H1 (cell line): ENCODE data around the gene HLA-DMB. TPM values are rescaled to one million over a fixed set of nuclear protein-coding genes. Genes with fewer than 3 reads are reported as not detected.

Source experiments
- CTCF ChIA-PET: fragments of 300-600 bp; sonication (Branson Sonifier 250); formaldehyde crosslinking; loops from one replicate; lab custom pipeline; 2021; ENCODE audit not compliant: partially characterized antibody; lab: Charles Lee
- POLR2A ChIA-PET: fragments of 300-600 bp; sonication (Branson Sonifier 250); formaldehyde crosslinking; loops from one replicate; lab custom pipeline; 2021; ENCODE audit warnings: inconsistent platforms; ENCODE audit not compliant: partially characterized antibody; lab: Charles Lee
- DNase-seq, 2 experiments: peaks; one replicate each; pipeline versions ENCODE4 v3.0.0 to v3.0.0-alpha.2; 2010 to 2022; ENCODE audit warnings: low spot score in 2 of 2, low read depth in 1 of 2, mixed read lengths in 1 of 2
- FAIRE-seq: peaks from 2 replicates; lab custom pipeline; 2011; peaks lifted over from hg19 to GRCh38; lab: Jason Lieb, UNC
- H2AFZ ChIP-seq: 2 replicates; pipeline ENCODE4 v1.8.1; 2012; ENCODE audit warnings: low read length, inconsistent platforms
- H2AK5ac ChIP-seq: 2 replicates; pipeline ENCODE4 v1.6.1; 2013; ENCODE audit warnings: low read depth, low read length
- H2BK120ac ChIP-seq: replicated peaks from 2 replicates; pipeline ENCODE3; 2013; ENCODE audit warnings: low read depth, low read length, inconsistent platforms
- H2BK12ac ChIP-seq: 2 replicates; pipeline ENCODE4 v1.6.1; 2013; ENCODE audit warnings: low read depth, low read length
- H2BK15ac ChIP-seq: 2 replicates; pipeline ENCODE4 v1.6.1; 2013; ENCODE audit warnings: low read length
- H2BK20ac ChIP-seq: 2 replicates; pipeline ENCODE4 v1.6.1; 2013; ENCODE audit warnings: low read length
- H2BK5ac ChIP-seq: 2 replicates; pipeline ENCODE4 v1.6.1; 2013; ENCODE audit warnings: low read depth, low read length
- H3K14ac ChIP-seq: 2 replicates; pipeline ENCODE4 v1.6.1; 2013; ENCODE audit warnings: inconsistent platforms; ENCODE audit not compliant: insufficient read length
- H3K18ac ChIP-seq: 2 replicates; pipeline ENCODE4 v1.6.1; 2013; ENCODE audit warnings: low read length; ENCODE audit errors: extremely low read depth
- H3K23ac ChIP-seq: 2 replicates; pipeline ENCODE4 v1.6.1; 2013; ENCODE audit warnings: inconsistent platforms; ENCODE audit not compliant: insufficient read length
- H3K23me2 ChIP-seq: 2 replicates; pipeline ENCODE4 v1.6.1; 2013; ENCODE audit warnings: low read depth, low read length
- H3K27ac ChIP-seq: 2 replicates; pipeline ENCODE4 v1.6.1; 2011; ENCODE audit warnings: low read depth, low read length, inconsistent platforms
- H3K27me3 ChIP-seq, 4 experiments: replicated peaks in 1 of 4; 1 replicate in 1 of 4; 2 replicates in 3 of 4; pipeline versions ENCODE4 v1.6.1 to v1.8.1; 2011 to 2013; ENCODE audit warnings: low read length in 3 of 4, mild to moderate bottlenecking in 3 of 4, inconsistent platforms in 2 of 4, mixed read lengths in 2 of 4, moderate library complexity in 1 of 4; ENCODE audit not compliant: control insufficient read depth in 3 of 4, insufficient read depth in 3 of 4; ENCODE audit errors: extremely low read depth in 1 of 4
- H3K36me3 ChIP-seq, 4 experiments: 2 replicates each; pipeline versions ENCODE4 v1.6.1 to v1.8.1; 2011 to 2013; ENCODE audit warnings: mild to moderate bottlenecking in 4 of 4, low read length in 3 of 4, moderate library complexity in 2 of 4, control low read depth in 1 of 4, inconsistent platforms in 1 of 4; ENCODE audit not compliant: insufficient read depth in 4 of 4, control insufficient read depth in 2 of 4
- H3K4ac ChIP-seq: replicated peaks from 2 replicates; pipeline ENCODE3; 2013; ENCODE audit warnings: low read length, low read depth, mixed read lengths, inconsistent platforms; ENCODE audit not compliant: insufficient read length
- H3K4me1 ChIP-seq, 4 experiments: replicated peaks in 1 of 4; 1 replicate in 1 of 4; 2 replicates in 3 of 4; pipeline versions ENCODE4 v1.6.1 to v1.8.1; 2011 to 2013; ENCODE audit warnings: low read length in 3 of 4, inconsistent platforms in 2 of 4, mixed read lengths in 1 of 4; ENCODE audit not compliant: insufficient read depth in 4 of 4, control insufficient read depth in 3 of 4
- H3K4me2 ChIP-seq, 2 experiments: 2 replicates each; pipeline versions ENCODE4 v1.6.1 to v1.8.1; 2011 to 2013; ENCODE audit warnings: low read depth in 2 of 2, low read length in 2 of 2, control low read depth in 1 of 2, inconsistent platforms in 1 of 2, mild to moderate bottlenecking in 1 of 2; ENCODE audit not compliant: insufficient read depth in 1 of 2
- H3K4me3 ChIP-seq, 4 experiments: fragments of 200-600, 300-600 bp in 1 of 4; sonication (generic), shearing (Covaris generic), sonication (Bioruptor Twin) in 1 of 4; 2 replicates each; pipeline versions ENCODE4 v1.5.1 to v1.8.1; 2011 to 2016; ENCODE audit warnings: low read length in 4 of 4, low read depth in 3 of 4, control low read depth in 2 of 4, inconsistent platforms in 2 of 4, mild to moderate bottlenecking in 2 of 4, mixed read lengths in 1 of 4, moderate library complexity in 1 of 4; ENCODE audit not compliant: insufficient read depth in 2 of 4; ENCODE audit errors: extremely low read depth in 1 of 4
- H3K56ac ChIP-seq: replicated peaks from 2 replicates; pipeline ENCODE3; 2013; ENCODE audit warnings: low read depth, mild to moderate bottlenecking, mixed read lengths, low read length, inconsistent platforms; ENCODE audit not compliant: insufficient read length
- H3K79me1 ChIP-seq: 2 replicates; pipeline ENCODE4 v1.6.1; 2013; ENCODE audit warnings: low read depth, low read length, control low read depth
- H3K79me2 ChIP-seq, 2 experiments: 2 replicates each; pipeline versions ENCODE4 v1.6.1 to v1.8.1; 2012 to 2013; ENCODE audit warnings: low read length in 2 of 2, mild to moderate bottlenecking in 2 of 2, inconsistent platforms in 1 of 2; ENCODE audit not compliant: insufficient read depth in 2 of 2, control insufficient read depth in 1 of 2
- H3K9ac ChIP-seq, 4 experiments: replicated peaks in 1 of 4; 1 replicate in 1 of 4; 2 replicates in 3 of 4; pipeline versions ENCODE4 v1.6.1 to v1.8.1; 2011 to 2013; ENCODE audit warnings: low read depth in 3 of 4, low read length in 3 of 4, control low read depth in 2 of 4, mild to moderate bottlenecking in 2 of 4, moderate library complexity in 2 of 4, inconsistent platforms in 1 of 4; ENCODE audit errors: extremely low read depth in 1 of 4
- H3K9me3 ChIP-seq, 2 experiments: 2 replicates each; pipeline versions ENCODE4 v1.6.1 to v1.8.1; 2012 to 2013; ENCODE audit warnings: mild to moderate bottlenecking in 2 of 2, moderate library complexity in 2 of 2, control low read depth in 1 of 2, inconsistent platforms in 1 of 2, low read depth in 1 of 2, low read length in 1 of 2, mixed read lengths in 1 of 2; ENCODE audit not compliant: insufficient read depth in 2 of 2
- H4K20me1 ChIP-seq, 2 experiments: replicated peaks in 1 of 2; 2 replicates each; pipeline versions ENCODE3 to v1.8.1; 2011 to 2013; ENCODE audit warnings: inconsistent platforms in 2 of 2, low read length in 2 of 2, mild to moderate bottlenecking in 1 of 2; ENCODE audit not compliant: insufficient read depth in 2 of 2, control insufficient read depth in 1 of 2
- H4K5ac ChIP-seq: 2 replicates; pipeline ENCODE4 v1.6.1; 2013; ENCODE audit warnings: low read length, low read depth, mixed read lengths, inconsistent platforms; ENCODE audit not compliant: insufficient read length
- H4K8ac ChIP-seq: 2 replicates; pipeline ENCODE4 v1.8.0; 2013; ENCODE audit warnings: mild to moderate bottlenecking, moderate library complexity, low read length, inconsistent platforms; ENCODE audit not compliant: insufficient read depth; ENCODE audit errors: extremely low read depth
- H4K91ac ChIP-seq: replicated peaks from 2 replicates; pipeline ENCODE3; 2013; ENCODE audit warnings: low read length, mixed read lengths, inconsistent platforms; ENCODE audit not compliant: insufficient read length
- ASH2L ChIP-seq: fragments of 200-600, 300-600 bp; sonication (generic); IDR thresholded peaks from one replicate; pipeline ENCODE4 v1.7.1; 2017; ENCODE audit warnings: low read length
- CEBPB ChIP-seq: IDR thresholded peaks from 2 replicates; pipeline ENCODE4 v1.6.1; 2012; ENCODE audit warnings: low read depth, low read length
- EGR1 ChIP-seq: IDR thresholded peaks from 2 replicates; pipeline ENCODE4 v1.6.1; 2011; ENCODE audit warnings: low read depth, low read length, borderline replicate concordance
- PHF8 ChIP-seq: fragments of 200-600 bp; sonication (generic); conservative IDR thresholded peaks from 2 replicates; pipeline ENCODE4 v1.7.1; 2012; ENCODE audit warnings: low read depth, mild to moderate bottlenecking, inconsistent platforms, low read length, moderate library complexity
- POU5F1 ChIP-seq: IDR thresholded peaks from 2 replicates; pipeline ENCODE4 v1.6.1; 2011; ENCODE audit warnings: low read depth, mild to moderate bottlenecking, low read length, moderate library complexity
- RXRA ChIP-seq: IDR thresholded peaks from 2 replicates; pipeline ENCODE4 v1.6.1; 2011; ENCODE audit warnings: low read depth, mild to moderate bottlenecking, low read length, moderate library complexity; ENCODE audit not compliant: insufficient read depth
- SIX5 ChIP-seq: IDR thresholded peaks from 2 replicates; pipeline ENCODE4 v1.6.1; 2011; ENCODE audit warnings: mild to moderate bottlenecking, low read depth, low read length
- SRF ChIP-seq: IDR thresholded peaks from 2 replicates; pipeline ENCODE4 v1.6.1; 2011; ENCODE audit warnings: mild to moderate bottlenecking, low read depth, low read length, moderate library complexity
- SUZ12 ChIP-seq: fragments of 200-600 bp; sonication (generic); IDR thresholded peaks from 2 replicates; pipeline ENCODE4 v1.6.1; 2012; ENCODE audit warnings: mild to moderate bottlenecking, inconsistent platforms, low read length, moderate library complexity, mixed read lengths
- TAF7 ChIP-seq: optimal IDR thresholded peaks from 2 replicates; pipeline ENCODE3; 2011; ENCODE audit warnings: low read depth, mild to moderate bottlenecking, inconsistent platforms, low read length, moderate library complexity, borderline replicate concordance
- TCF12 ChIP-seq: IDR thresholded peaks from 2 replicates; pipeline ENCODE4 v1.6.1; 2011; ENCODE audit warnings: low read depth, mild to moderate bottlenecking, low read length
- WGBS, 2 experiments: shearing (Covaris generic) in 1 of 2; methylation state at CpG; one replicate each; pipeline versions ENCODE4 v1.1.6 to v1.1.7; 2013 to 2015; ENCODE audit warnings: low lambda C conversion rate in 2 of 2, mixed read lengths in 2 of 2, inconsistent platforms in 1 of 2, low coverage in 1 of 2, missing lambda C conversion rate in 1 of 2; ENCODE audit not compliant: insufficient replicate concordance in 2 of 2, insufficient coverage in 1 of 2, insufficient read length in 1 of 2; ENCODE audit errors: extremely low coverage in 1 of 2, missing lambda C conversion rate in 1 of 2; 5-methylcytosine and 5-hydroxymethylcytosine counted together
- polyA plus RNA-seq, 7 experiments: library from polyadenylated mRNA; depleted of rRNA in 3 of 7; stranded (reverse) in 5 of 7; unstranded in 2 of 7; fragments of >200 nt in 5 of 7; fragments of 200-250 nt in 2 of 7; gene quantifications; 1 replicate in 5 of 7; 2 replicates in 1 of 7; 4 replicates in 1 of 7; pipeline versions ENCODE4 v1.2.1 to v1.2.3, GENCODE V29; 2011 to 2013; ENCODE audit warnings: missing spikeins in 2 of 7, mixed read lengths in 2 of 7
- total RNA-seq: library from RNA; stranded (reverse); fragmentation: NEBNext Ultra II Directional; extraction: Animal tissue kit (Norgen Biotek cat#: 25700); gene quantifications from 2 replicates; pipeline ENCODE4 v1.2.1, GENCODE V29; 2021

The HLA-DMB gene
- total and polyA plus RNA-seq, 2 of the 8 experiments (the other 6 are each of a cell fraction or from before 2014, with no cell fraction given), result 2.7 to 4.7 TPM

GRCh38 chr6:32960563-32960962 is 19.7 kb upstream of the HLA-DMB start:
- no peak overlapping the region for H4K91ac ChIP-seq
- H2AK5ac ChIP-seq, result no peak overlapping the region
- H3K23ac ChIP-seq, result no peak overlapping the region
- no peaks in the 10 kb centered on the region for H3K23me2 ChIP-seq
- no peak overlapping the region for H2AFZ ChIP-seq
- H2BK120ac ChIP-seq, result no peak overlapping the region
- DNase-seq, result no peak
- no peaks in the 10 kb centered on the region; a peak in 1 of 4 replicates for H3K9me3 ChIP-seq
- no peak overlapping the region for H3K4me3 ChIP-seq
- H3K4me2 ChIP-seq, result no peak overlapping the region
- H2BK20ac ChIP-seq, result no peak overlapping the region
- 100% methylated on average over 4 of the region's 5 CpGs; no CpG with 5 or more reads in 1 of the 2 experiments for WGBS, 2 experiments
- FAIRE-seq, result no peak
- H2BK5ac ChIP-seq, result no peak overlapping the region
- no peak overlapping the region for H2BK15ac ChIP-seq
- H3K14ac ChIP-seq, result no peak overlapping the region
- H4K20me1 ChIP-seq, result peaks cover 0 to 9% of the 10 kb centered on the region in 2 experiments
- H3K79me2 ChIP-seq, result peaks cover under 1 to 44% of the 10 kb centered on the region in 2 experiments; a peak in 3 of 4 replicates
- H2BK12ac ChIP-seq, result no peak overlapping the region
- no peaks in the 10 kb centered on the region for H3K27me3 ChIP-seq
- CTCF ChIA-PET, result interaction anchor here (1.4 to 1.5 kb wide), 2 partner anchors 26 to 27 kb away, joined by 4 to 8 read pairs; no protein-coding TSS in a partner anchor
- H3K36me3 ChIP-seq, result no peaks in the 10 kb centered on the region
- no peak overlapping the region for H3K56ac ChIP-seq
- no peak overlapping the region for H3K18ac ChIP-seq
- no peak overlapping the region for H4K8ac ChIP-seq
- H3K9ac ChIP-seq, result no peak overlapping the region
- no peak overlapping the region for H3K4ac ChIP-seq
- H4K5ac ChIP-seq, result no peak overlapping the region
- H3K27ac ChIP-seq, result no peak overlapping the region
- POLR2A ChIA-PET, result interaction anchor here (33.3 kb wide), 1 partner anchor 19 kb away, joined by 1158 read pairs; the partner anchor contains the start of gene BRD2
- H3K79me1 ChIP-seq, result no peaks in the 10 kb centered on the region; the same call in 1 of the 2 replicates
- no peaks in the 10 kb centered on the region for H3K4me1 ChIP-seq
- TF ChIP-seq EGR1 (no peak), TCF12 (no peak), RXRA (no peak), SRF (no peak), SIX5 (no peak), TAF7 (no peak), POU5F1 (no peak), SUZ12 (no peak), ASH2L (no peak), PHF8 (no peak), CEBPB (no peak)
